ENCODE data around the gene TMEM247. TPM values are rescaled to one million over a fixed set of nuclear protein-coding genes. Genes with fewer than 3 reads are reported as not detected.

The TMEM247 gene
- total and polyA plus RNA-seq, 2 donors (not counting 3 experiments of a cell fraction or from before 2014, with no cell fraction given) = not detected

DNA sequence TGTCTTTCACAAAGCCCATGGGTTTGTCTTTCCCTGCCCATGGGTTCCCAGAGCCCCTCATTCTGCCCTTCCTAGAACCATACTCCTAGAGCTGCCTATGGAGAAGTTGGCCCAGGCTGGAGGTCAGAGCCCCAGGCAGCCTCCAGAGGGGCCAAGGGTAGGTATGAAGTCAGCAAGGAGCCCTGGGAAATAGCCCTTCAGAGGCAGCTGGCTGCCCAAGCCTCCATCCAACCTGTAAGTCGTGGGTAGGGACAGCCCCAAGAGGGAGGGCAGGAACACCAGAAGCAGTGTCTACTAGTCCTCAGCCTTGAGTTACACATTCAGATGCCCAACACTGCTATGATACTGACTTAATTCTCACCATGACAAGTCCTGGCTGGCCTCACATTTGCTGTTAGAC, 49.5 kb downstream of the TMEM247 start:
- Histone ChIP-seq H4K20me1 (replicated peaks; ENCODE audit: control insufficient read depth, extremely low read depth, insufficient read depth, low read length) (no peaks in the 10 kb centered on the region), H3K36me3 (ENCODE audit: control insufficient read depth in 2 of 2, extremely low read depth in 1 of 2, insufficient read depth in 2 of 2, low read length in 2 of 2) (no peaks in the 10 kb centered on the region), H2AFZ (ENCODE audit: low read depth, low read length) (no peak overlapping the region), H3K9me3 (replicated peaks; ENCODE audit: control insufficient read depth, insufficient read depth, low read length) (no peaks in the 10 kb centered on the region), H3K4me1 (ENCODE audit: control insufficient read depth, extremely low read depth, insufficient read depth, low read length) (no peaks in the 10 kb centered on the region), H3K9ac (replicated peaks; ENCODE audit: extremely low read depth, insufficient read depth, low read length) (no peak overlapping the region), H3K27ac (ENCODE audit: insufficient read depth, low read depth, low read length) (no peak overlapping the region), H3K9me1 (replicated peaks; ENCODE audit: control insufficient read depth, extremely low read depth, insufficient read depth, low read length) (no peaks in the 10 kb centered on the region), H3K4me2 (ENCODE audit: insufficient read depth, low read length) (no peak overlapping the region), H3K27me3 (ENCODE audit: control insufficient read depth in 2 of 2, insufficient read depth in 2 of 2, low read length in 2 of 2) (no peaks in the 10 kb centered on the region), H3K4me3 (replicated peaks in 1 of 3; ENCODE audit: insufficient read depth in 1 of 3, low read depth in 1 of 3, low read length in 3 of 3) (no peak overlapping the region), H3K79me2 (ENCODE audit: control insufficient read depth, insufficient read depth, low read length) (no peaks in the 10 kb centered on the region)
- ChIA-PET CTCF (no interaction called here), POLR2A (no interaction called here)
- TF ChIP-seq GATA2 (IDR thresholded peaks at IDR 0.05; ENCODE audit: insufficient read depth, insufficient read length, low read depth, low read length) = no peak
- TF ChIP-seq CTCF (IDR thresholded peaks at IDR 0.05; ENCODE audit: extremely low read depth in 1 of 2, insufficient read depth in 1 of 2, low read depth in 1 of 2, low read length in 2 of 2) = no peak
- no peak for TF ChIP-seq POLR2A (IDR thresholded peaks at IDR 0.05; ENCODE audit: low read depth, low read length)
- no peak for TF ChIP-seq MYC (IDR thresholded peaks at IDR 0.05; ENCODE audit: low read depth, low read length)
- intact Hi-C loops (cut with micrococcal nuclease) = no loop called here
- dilution Hi-C loops (cut with MboI; ENCODE audit: extremely low pct_ligation_motif_present, low sequenced_read_pairs) = no loop called here
- FAIRE-seq (no peak), DNase-seq (ENCODE audit: low read depth, low spot score) (no peak)
- BruUV-seq (replicated peaks) = no TSS peak

DNA sequence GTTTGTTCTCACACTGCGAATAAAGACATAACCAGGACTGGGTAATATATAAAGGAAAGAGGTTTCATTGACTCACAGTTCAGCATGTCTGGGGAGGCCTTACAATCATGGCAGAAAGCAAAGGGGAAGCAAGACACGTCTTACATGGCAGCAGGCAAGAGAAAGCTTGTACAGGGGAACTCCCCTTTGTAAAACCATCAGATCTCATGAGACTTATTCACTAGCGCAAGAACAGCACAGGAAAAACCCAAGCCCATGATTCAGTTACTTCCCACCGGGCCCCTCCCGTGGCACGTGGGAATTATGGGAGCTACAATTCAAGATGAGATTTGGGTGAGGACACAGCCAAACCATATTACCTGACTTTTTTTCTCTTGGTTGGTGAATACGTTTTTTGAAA, 51.3 kb downstream of the TMEM247 start:
- CTCF ChIA-PET = interaction anchor here (0.7 kb wide), 1 partner anchor 10 kb away, joined by 3 read pairs; no protein-coding TSS in a partner anchor

More for the DNA sequence above, 51.3 kb downstream of the TMEM247 start:
- H3K4me2 ChIP-seq (ENCODE audit: insufficient read depth, low read length) = no peak overlapping the region
- H3K27me3 ChIP-seq (ENCODE audit: control insufficient read depth in 2 of 2, insufficient read depth in 2 of 2, low read length in 2 of 2) = no peaks in the 10 kb centered on the region
- dilution Hi-C loops (cut with MboI; ENCODE audit: extremely low pct_ligation_motif_present, low sequenced_read_pairs) = no loop called here
- BruUV-seq (replicated peaks) = no TSS peak
- intact Hi-C loops (cut with micrococcal nuclease) = no loop called here
- no peaks in the 10 kb centered on the region for H3K36me3 ChIP-seq (ENCODE audit: control insufficient read depth in 2 of 2, extremely low read depth in 1 of 2, insufficient read depth in 2 of 2, low read length in 2 of 2)
- H3K4me1 ChIP-seq (ENCODE audit: control insufficient read depth, extremely low read depth, insufficient read depth, low read length) = no peaks in the 10 kb centered on the region
- POLR2A ChIA-PET = no interaction called here
- H3K4me3 ChIP-seq (replicated peaks in 1 of 3; ENCODE audit: insufficient read depth in 1 of 3, low read depth in 1 of 3, low read length in 3 of 3) = no peak overlapping the region
- TF ChIP-seq JUN (IDR thresholded peaks at IDR 0.05; ENCODE audit: borderline replicate concordance, insufficient read depth, insufficient read length, low read depth) = no peak
- no peak for TF ChIP-seq POLR2AphosphoS5 (IDR thresholded peaks at IDR 0.05; ENCODE audit: insufficient read depth, low read depth, low read length)
- no peak for TF ChIP-seq MYC (IDR thresholded peaks at IDR 0.05; ENCODE audit: low read depth, low read length)
- no peak for TF ChIP-seq POLR2A (IDR thresholded peaks at IDR 0.05; ENCODE audit: low read depth, low read length)
- TF ChIP-seq, protein P1, sequence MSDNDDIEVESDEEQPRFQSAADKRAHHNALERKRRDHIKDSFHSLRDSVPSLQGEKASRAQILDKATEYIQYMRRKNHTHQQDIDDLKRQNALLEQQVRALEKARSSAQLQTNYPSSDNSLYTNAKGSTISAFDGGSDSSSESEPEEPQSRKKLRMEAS (IDR thresholded peaks at IDR 0.05; ENCODE audit: insufficient read depth, insufficient read length) = no peak
- TF ChIP-seq EZH2 (IDR thresholded peaks at IDR 0.05; ENCODE audit: borderline replicate concordance, low read depth, low read length, severe bottlenecking) = no peak
- TF ChIP-seq FOS (IDR thresholded peaks at IDR 0.05; ENCODE audit: borderline replicate concordance, insufficient read depth, low read length) = no peak
- TF ChIP-seq CTCF (IDR thresholded peaks at IDR 0.05; ENCODE audit: extremely low read depth in 1 of 2, insufficient read depth in 1 of 2, low read depth in 1 of 2, low read length in 2 of 2) = no peak
- no peak for TF ChIP-seq GATA2 (IDR thresholded peaks at IDR 0.05; ENCODE audit: insufficient read depth, insufficient read length, low read depth, low read length)
- no peak overlapping the region for H3K9ac ChIP-seq (replicated peaks; ENCODE audit: extremely low read depth, insufficient read depth, low read length)
- H3K27ac ChIP-seq (ENCODE audit: insufficient read depth, low read depth, low read length) = no peak overlapping the region
- H3K9me3 ChIP-seq (replicated peaks; ENCODE audit: control insufficient read depth, insufficient read depth, low read length) = no peaks in the 10 kb centered on the region
- no peak overlapping the region for H2AFZ ChIP-seq (ENCODE audit: low read depth, low read length)
- DNase-seq (ENCODE audit: low read depth, low spot score) (no peak), FAIRE-seq (no peak)
- no peaks in the 10 kb centered on the region for H3K79me2 ChIP-seq (ENCODE audit: control insufficient read depth, insufficient read depth, low read length)
- H4K20me1 ChIP-seq (replicated peaks; ENCODE audit: control insufficient read depth, extremely low read depth, insufficient read depth, low read length) = no peaks in the 10 kb centered on the region
- H3K9me1 ChIP-seq (replicated peaks; ENCODE audit: control insufficient read depth, extremely low read depth, insufficient read depth, low read length) = no peaks in the 10 kb centered on the region
